SU-DHL-6 (cell line): ENCODE measurements around the gene CNTD1.

ENCODE experiments used
- H2AFZ ChIP-seq: fragments of 200-600 bp; sonication (generic); 2 replicates; pipeline ENCODE4 v1.6.1; 2014; ENCODE audit warnings: low read depth, mild to moderate bottlenecking, moderate library complexity, mixed read lengths, antibody characterized with exemption, low read length; ENCODE audit not compliant: severe bottlenecking
- H3F3A ChIP-seq: fragments of 200-600 bp; shearing (Covaris generic); 2 replicates; pipeline ENCODE4 v1.6.0; 2016; ENCODE audit warnings: antibody characterized with exemption, mild to moderate bottlenecking; ENCODE audit not compliant: insufficient read depth
- H3K27ac ChIP-seq: fragments of 200-600 bp; sonication (generic); 2 replicates; pipeline ENCODE4 v1.5.1; 2016; ENCODE audit warnings: low read depth, mild to moderate bottlenecking, low read length, moderate library complexity, mixed read lengths
- H3K27me3 ChIP-seq: fragments of 200-600 bp; sonication (generic), shearing (Covaris generic); 2 replicates; pipeline ENCODE4 v1.6.0; 2014; ENCODE audit warnings: mild to moderate bottlenecking, low read length
- H3K36me3 ChIP-seq: fragments of 200-600 bp; sonication (generic); 2 replicates; pipeline ENCODE4 v1.6.1; 2014; ENCODE audit warnings: mild to moderate bottlenecking, low read length, mixed read lengths
- H3K4me2 ChIP-seq: fragments of 300-600, 200-600 bp; shearing (Covaris generic), sonication (generic); 2 replicates; pipeline ENCODE4 v1.6.0; 2014; ENCODE audit warnings: low read length, low read depth, mild to moderate bottlenecking; ENCODE audit not compliant: poor library complexity, severe bottlenecking
- H3K4me3 ChIP-seq: fragments of 200-600 bp; sonication (generic); 2 replicates; pipeline ENCODE4 v1.5.1; 2014; ENCODE audit warnings: antibody characterized with exemption, low read length, mild to moderate bottlenecking, mixed read lengths; ENCODE audit not compliant: insufficient read depth, poor library complexity, severe bottlenecking
- H3K79me2 ChIP-seq: fragments of 200-600 bp; sonication (generic); 2 replicates; pipeline ENCODE4 v1.6.1; 2014; ENCODE audit warnings: mild to moderate bottlenecking, low read length, moderate library complexity; ENCODE audit not compliant: insufficient read depth
- H3K9ac ChIP-seq: fragments of 200-600 bp; sonication (generic); 2 replicates; pipeline ENCODE4 v1.7.0; 2014; ENCODE audit warnings: mild to moderate bottlenecking, low read length
- H3K9me2 ChIP-seq: fragments of 200-600 bp; sonication (generic); replicated peaks from 2 replicates; pipeline ENCODE4 v1.6.1; 2014; ENCODE audit warnings: low read length; ENCODE audit not compliant: insufficient read depth
- H3K9me3 ChIP-seq: fragments of 200-600 bp; sonication (generic); 2 replicates; pipeline ENCODE4 v1.6.1; 2014; ENCODE audit warnings: low read length, mixed read lengths; ENCODE audit not compliant: insufficient read depth
- H4K20me1 ChIP-seq: fragments of 200-600 bp; sonication (generic); 2 replicates; pipeline ENCODE4 v1.6.1; 2014; ENCODE audit warnings: low read depth, mild to moderate bottlenecking, antibody characterized with exemption, low read length, moderate library complexity, mixed read lengths
- CTCF ChIP-seq: fragments of 200-600 bp; sonication (generic); IDR thresholded peaks from one replicate; pipeline ENCODE4 v1.5.1; 2017; ENCODE audit warnings: antibody characterized with exemption, mild to moderate bottlenecking, low read length, moderate library complexity; ENCODE audit not compliant: insufficient read depth, poor library complexity, severe bottlenecking
- EZH2phosphoT487 ChIP-seq: fragments of 200-600 bp; sonication (generic), shearing (Covaris generic); conservative IDR thresholded peaks from 2 replicates; pipeline ENCODE4 v1.6.1; 2018; ENCODE audit warnings: mild to moderate bottlenecking, antibody characterized with exemption, low read length, moderate library complexity, mixed read lengths

CNTD1 gene

GRCh38 chr17:42852351-42852750 is 53.7 kb downstream of the CNTD1 start:
- Histone ChIP-seq H2AFZ (no peak overlapping the region), H3K27me3 (no peaks in the 10 kb centered on the region), H3K4me2 (no peak overlapping the region), H3K36me3 (no peaks in the 10 kb centered on the region), H3K79me2 (no peaks in the 10 kb centered on the region), H3K4me3 (no peak overlapping the region), H3K9me3 (no peaks in the 10 kb centered on the region), H4K20me1 (no peaks in the 10 kb centered on the region), H3F3A (no peaks in the 10 kb centered on the region), H3K9ac (no peak overlapping the region), H3K9me2 (no peaks in the 10 kb centered on the region), H3K27ac (no peak overlapping the region)
- TF ChIP-seq CTCF (no peak), EZH2phosphoT487 (no peak)

GRCh38 chr17:42853004-42853403 is 54.3 kb downstream of the CNTD1 start:
- Histone ChIP-seq H2AFZ (no peak overlapping the region), H3K4me3 (no peak overlapping the region), H3K36me3 (no peaks in the 10 kb centered on the region), H3K9ac (no peak overlapping the region), H3K27me3 (no peaks in the 10 kb centered on the region), H3K4me2 (no peak overlapping the region), H3K9me3 (no peaks in the 10 kb centered on the region), H3K27ac (no peak overlapping the region), H3F3A (no peaks in the 10 kb centered on the region), H3K9me2 (no peaks in the 10 kb centered on the region), H3K79me2 (no peaks in the 10 kb centered on the region), H4K20me1 (no peaks in the 10 kb centered on the region)
- TF ChIP-seq EZH2phosphoT487 = no peak
- no peak for TF ChIP-seq CTCF

DNA sequence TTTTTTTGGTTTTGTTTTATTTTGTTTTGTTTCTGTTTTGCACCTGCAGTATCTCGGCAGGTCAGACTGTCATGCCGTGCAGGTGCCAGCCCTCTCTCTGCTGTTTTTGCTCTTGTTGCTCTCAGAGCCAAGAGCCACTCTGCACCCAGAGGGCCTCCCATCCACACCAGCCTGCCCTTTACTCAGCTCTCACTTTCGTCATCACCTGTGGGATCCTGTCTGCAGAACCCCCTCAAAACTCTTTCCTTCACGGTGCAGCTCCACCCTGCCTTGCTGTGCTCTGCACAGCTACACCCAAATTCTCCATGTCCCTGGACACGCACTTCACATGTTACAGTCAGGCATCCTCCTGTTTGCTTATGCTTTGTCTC is 54.9 kb downstream of the CNTD1 start:
- Histone ChIP-seq H3K9me3 (no peaks in the 10 kb centered on the region), H2AFZ (no peak overlapping the region), H3K4me2 (no peak overlapping the region), H3K36me3 (no peaks in the 10 kb centered on the region), H3K27ac (no peak overlapping the region), H3K9ac (no peak overlapping the region), H3K4me3 (no peak overlapping the region), H3K79me2 (no peaks in the 10 kb centered on the region), H3F3A (no peaks in the 10 kb centered on the region), H4K20me1 (no peaks in the 10 kb centered on the region), H3K27me3 (no peaks in the 10 kb centered on the region), H3K9me2 (no peaks in the 10 kb centered on the region)
- TF ChIP-seq CTCF = no peak
- no peak for TF ChIP-seq EZH2phosphoT487
